HG02852 (cell line): ENCODE data around the gene GAN.

Source experiments
- ATAC-seq: cut with Tn5 transposase; IDR thresholded peaks from one replicate; pipeline ENCODE4 v1.9.1; 2021; ENCODE audit warnings: mild to moderate bottlenecking, moderate library complexity; ENCODE audit not compliant: unreplicated experiment

GAN gene

GRCh38 chr16:81350306-81350615 lies 35.5 kb downstream of the GAN start:
- ATAC-seq, result no peak

GRCh38 chr16:81353895-81354294 lies 39.1 kb downstream of the GAN start:
- ATAC-seq, result no peak

GRCh38 chr16:81357711-81358260 lies 43.0 kb downstream of the GAN start:
- ATAC-seq, result no peak

- no peak for ATAC-seq
Measured at GRCh38 chr16:81358860-81359259, 44.1 kb downstream of the GAN start.

GRCh38 chr16:81360135-81360534 lies 45.4 kb downstream of the GAN start:
- no peak for ATAC-seq

GRCh38 chr16:81365731-81366130 lies 51.0 kb downstream of the GAN start:
- no peak for ATAC-seq

- ATAC-seq, result no peak
Measured at GRCh38 chr16:81366316-81366932, 51.7 kb downstream of the GAN start.

- no peak for ATAC-seq
Measured at GRCh38 chr16:81367821-81368220, 53.1 kb downstream of the GAN start.

- no peak for ATAC-seq
Measured at GRCh38 chr16:81369888-81370504, 55.2 kb downstream of the GAN start.

- no peak for ATAC-seq
Measured at GRCh38 chr16:81371106-81371505, 56.3 kb downstream of the GAN start.

GRCh38 chr16:81374550-81374949 lies 59.8 kb downstream of the GAN start:
- ATAC-seq, result no peak

GRCh38 chr16:81376880-81377279 lies 62.1 kb downstream of the GAN start:
- no peak for ATAC-seq

- no peak for ATAC-seq
Measured at GRCh38 chr16:81378049-81378448, 63.3 kb downstream of the GAN start.

GRCh38 chr16:81380932-81381331 lies 66.2 kb downstream of the GAN start:
- ATAC-seq, result no peak

GRCh38 chr16:81384006-81384405 lies 69.2 kb downstream of the GAN start:
- ATAC-seq, result no peak

- ATAC-seq, result no peak
Measured at GRCh38 chr16:81385031-81385756, 70.4 kb downstream of the GAN start.

- ATAC-seq, result no peak
Measured at GRCh38 chr16:81388357-81388756, 73.6 kb downstream of the GAN start.

- ATAC-seq, result no peak
Measured at GRCh38 chr16:81390840-81391239, 76.1 kb downstream of the GAN start.

GRCh38 chr16:81392011-81392410 lies 77.2 kb downstream of the GAN start:
- ATAC-seq, result no peak

GRCh38 chr16:81394416-81394815 lies 79.7 kb downstream of the GAN start:
- ATAC-seq, result no peak

- no peak for ATAC-seq
Measured at GRCh38 chr16:81394966-81395655, 80.3 kb downstream of the GAN start.
